K562 (cell line): ENCODE results near the gene MCAM. TPM values are rescaled to one million over a fixed set of nuclear protein-coding genes. Genes with fewer than 3 reads are reported as not detected.

Experiments
- FOXA1 ChIP-seq: fragments of 450-650 bp; IDR thresholded peaks from 2 replicates; pipeline ENCODE4 v1.6.1; 2016; ENCODE audit warnings: mild to moderate bottlenecking, borderline replicate concordance
- ILK ChIP-seq: fragments of 450-650 bp; IDR thresholded peaks from 2 replicates; pipeline ENCODE4 v1.6.1; 2016; ENCODE audit warnings: missing genetic modification characterization, low read depth, mild to moderate bottlenecking, missing compliant biosample characterization, moderate library complexity, borderline replicate concordance
- KAT2B ChIP-seq: IDR thresholded peaks from one replicate; pipeline ENCODE4 v1.6.1; 2012; ENCODE audit warnings: low read depth, mild to moderate bottlenecking, control low read depth, inconsistent platforms, low read length, moderate library complexity
- RBM17 ChIP-seq: fragments of 200-400 bp; formaldehyde crosslinking; IDR thresholded peaks from 2 replicates; pipeline ENCODE4 v1.6.1; 2017; ENCODE audit warnings: low read depth, mild to moderate bottlenecking, low read length, borderline replicate concordance
- SAP30 ChIP-seq: fragments of 200-600 bp; sonication (generic); IDR thresholded peaks from 2 replicates; pipeline ENCODE4 v1.6.1; 2012; ENCODE audit warnings: borderline replicate concordance, low read depth, mild to moderate bottlenecking, moderate library complexity, low read length, control low read depth, inconsistent platforms; ENCODE audit not compliant: insufficient read depth, poor library complexity, severe bottlenecking
- SMAD1 ChIP-seq: fragments of 150-350 bp; IDR thresholded peaks from 2 replicates; pipeline ENCODE4 v1.6.1; 2014; ENCODE audit warnings: low read length, low read depth; ENCODE audit not compliant: partially characterized antibody
- SMARCC2 ChIP-seq: fragments of 450-650 bp; IDR thresholded peaks from 2 replicates; pipeline ENCODE4 v1.6.1; 2017; ENCODE audit warnings: antibody characterized with exemption, moderate library complexity, mild to moderate bottlenecking, low read depth
- TEAD4 ChIP-seq, 2 experiments: sonication (generic) in 1 of 2; formaldehyde crosslinking in 1 of 2; IDR thresholded peaks; 2 replicates each; pipeline versions ENCODE4 v1.6.1 to v1.8.0; 2012 to 2022; ENCODE audit warnings: borderline replicate concordance in 1 of 2, inconsistent platforms in 1 of 2, low read length in 1 of 2, mild to moderate bottlenecking in 1 of 2, missing genetic modification reagents in 1 of 2
- TRIM24 ChIP-seq, 2 experiments: fragments of 450-650 bp; IDR thresholded peaks; 2 replicates each; pipeline ENCODE4 v1.6.1; 2016
- TSC22D4 ChIP-seq: fragments of 450-650 bp; IDR thresholded peaks from 2 replicates; pipeline ENCODE4 v1.6.1; 2016; ENCODE audit warnings: missing genetic modification characterization, missing biosample characterization, control low read depth
- ZNF174 ChIP-seq: fragments of 250-450 bp; sonication (Bioruptor Pico); IDR thresholded peaks from 2 replicates; pipeline ENCODE4 v1.4.0; 2020; ENCODE audit warnings: mild to moderate bottlenecking
- ZNF586 ChIP-seq: fragments of 450-650 bp; formaldehyde crosslinking; conservative IDR thresholded peaks from 2 replicates; pipeline ENCODE4 v1.4.0; 2020; ENCODE audit warnings: mild to moderate bottlenecking, moderate library complexity
- ZNF589 ChIP-seq: fragments of 200-800 bp; sonication (Bioruptor generic); IDR thresholded peaks from 2 replicates; pipeline ENCODE4 v1.6.1; 2016; ENCODE audit warnings: low read depth, missing genetic modification characterization, missing compliant biosample characterization
- ZNF77 ChIP-seq: fragments of 250-450 bp; sonication (Bioruptor Pico); IDR thresholded peaks from 2 replicates; pipeline ENCODE4 v1.5.0; 2020
- ZSCAN29 ChIP-seq: fragments of 450-650 bp; IDR thresholded peaks from 2 replicates; pipeline ENCODE4 v1.6.1; 2017
- polyA plus RNA-seq, 8 experiments: library from polyadenylated mRNA; depleted of rRNA in 4 of 8; stranded (reverse) in 5 of 8; unstranded in 3 of 8; fragments of >200 nt; fragmentation: Nextera tagmentation in 2 of 8; fragmentation: Illumina TruSeq in 1 of 8; extraction: Ambion mirVana in 2 of 8; extraction: Trizol in 1 of 8; gene quantifications; 2 replicates each; pipeline versions ENCODE4 v1.2.1 to v1.2.3, GENCODE V29; 2011 to 2014; ENCODE audit warnings: inconsistent platforms in 1 of 8, missing spikeins in 1 of 8
- total RNA-seq, 7 experiments: library from RNA; depleted of rRNA in 6 of 7; stranded (reverse); fragments of >200 nt in 6 of 7; fragmentation: Illumina TruSeq in 2 of 7; extraction: Trizol in 2 of 7; gene quantifications; 2 replicates each; pipeline versions ENCODE4 v1.2.1 to v1.2.3, GENCODE V29; 2011 to 2021; ENCODE audit warnings: low replicate concordance in 1 of 7
- TF ChIP-seq, protein P1 (sequence below): IDR thresholded peaks from 3 replicates; pipeline ENCODE4 v1.6.1; 2011; ENCODE audit warnings: borderline replicate concordance, mild to moderate bottlenecking; ENCODE audit not compliant: insufficient read length, insufficient read depth
- TF ChIP-seq, protein P2 (sequence below): fragments of 250-450 bp; sonication (Bioruptor Pico); IDR thresholded peaks from 2 replicates; pipeline ENCODE4 v1.5.0; 2020; ENCODE audit warnings: mild to moderate bottlenecking
- TF ChIP-seq, protein P3 (sequence below): fragments of 250-450 bp; sonication (Bioruptor Pico); IDR thresholded peaks from 2 replicates; pipeline ENCODE4 v1.4.0; 2020; ENCODE audit warnings: mild to moderate bottlenecking, moderate library complexity

Gene MCAM
- total and polyA plus RNA-seq, 9 of the 15 experiments (the other 6 are each of a cell fraction or from before 2014, with no cell fraction given) = 14.7 to 118 (median 53.6) TPM

DNA sequence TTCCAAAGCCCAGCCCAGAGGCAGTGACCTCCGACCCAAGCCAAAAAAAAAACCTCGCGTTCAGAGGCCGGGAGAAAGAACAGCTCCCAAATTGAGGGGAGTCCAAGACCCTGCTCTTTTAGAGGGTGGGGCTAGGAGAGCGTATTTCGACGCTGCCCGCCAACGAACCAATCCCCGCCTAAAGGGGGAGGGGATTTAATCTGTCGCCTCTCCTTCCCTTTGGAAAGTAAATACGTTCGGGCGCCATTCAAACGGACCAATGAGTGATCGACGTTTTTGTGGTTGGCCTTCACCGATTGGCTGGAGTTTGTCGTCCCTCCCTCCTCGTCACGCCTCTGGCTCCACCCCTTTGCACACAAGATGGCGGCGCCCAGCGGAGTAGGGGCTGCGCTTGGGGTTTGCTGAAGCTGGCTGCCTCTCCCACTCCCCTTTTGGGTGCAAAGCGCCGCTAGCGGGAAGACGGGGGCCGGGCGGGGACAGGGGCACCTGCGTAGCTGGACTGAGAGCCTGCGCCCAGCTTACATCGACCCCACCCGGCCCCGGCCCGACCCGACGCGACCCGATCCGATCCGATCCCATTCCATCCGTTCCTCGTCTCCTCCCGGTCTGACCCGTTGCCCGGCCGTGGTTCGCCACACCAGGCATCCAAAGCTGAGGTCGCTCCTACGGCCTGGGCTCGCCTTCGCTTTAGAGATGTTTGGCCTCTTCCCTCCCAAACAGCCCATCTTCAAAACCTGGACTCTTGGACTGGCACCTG is 17.4 kb upstream of the MCAM start, which contains the start of gene RNF26 (continued):
- TF ChIP-seq ZNF586 (CRISPR knock-in tag) (no peak), ZSCAN29 (no peak), TRIM24 (IDR thresholded peaks at IDR 0.05) (0 out of 4 replicates have a peak, but pooled peaks of 1 of the 2 experiments have one; percentile 20), ILK (tag) (no peak), RBM17 (no peak), SMAD1 (no peak), TSC22D4 (no peak), ZNF174 (CRISPR knock-in tag) (no peak), ZNF77 (CRISPR knock-in tag) (no peak), FOXA1 (no peak), TEAD4 (IDR thresholded peaks at IDR 0.05; ENCODE audit: low read length) (no peak), TEAD4 (CRISPR knock-in tag; IDR thresholded peaks at IDR 0.05; ENCODE audit: borderline replicate concordance) (no peak), SMARCC2 (no peak), KAT2B (no peak), ZNF589 (CRISPR knock-in tag) (no peak), SAP30 (peak; percentile 87)
- TF ChIP-seq, protein P1, sequence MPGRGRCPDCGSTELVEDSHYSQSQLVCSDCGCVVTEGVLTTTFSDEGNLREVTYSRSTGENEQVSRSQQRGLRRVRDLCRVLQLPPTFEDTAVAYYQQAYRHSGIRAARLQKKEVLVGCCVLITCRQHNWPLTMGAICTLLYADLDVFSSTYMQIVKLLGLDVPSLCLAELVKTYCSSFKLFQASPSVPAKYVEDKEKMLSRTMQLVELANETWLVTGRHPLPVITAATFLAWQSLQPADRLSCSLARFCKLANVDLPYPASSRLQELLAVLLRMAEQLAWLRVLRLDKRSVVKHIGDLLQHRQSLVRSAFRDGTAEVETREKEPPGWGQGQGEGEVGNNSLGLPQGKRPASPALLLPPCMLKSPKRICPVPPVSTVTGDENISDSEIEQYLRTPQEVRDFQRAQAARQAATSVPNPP = no peak
- TF ChIP-seq, protein P2, sequence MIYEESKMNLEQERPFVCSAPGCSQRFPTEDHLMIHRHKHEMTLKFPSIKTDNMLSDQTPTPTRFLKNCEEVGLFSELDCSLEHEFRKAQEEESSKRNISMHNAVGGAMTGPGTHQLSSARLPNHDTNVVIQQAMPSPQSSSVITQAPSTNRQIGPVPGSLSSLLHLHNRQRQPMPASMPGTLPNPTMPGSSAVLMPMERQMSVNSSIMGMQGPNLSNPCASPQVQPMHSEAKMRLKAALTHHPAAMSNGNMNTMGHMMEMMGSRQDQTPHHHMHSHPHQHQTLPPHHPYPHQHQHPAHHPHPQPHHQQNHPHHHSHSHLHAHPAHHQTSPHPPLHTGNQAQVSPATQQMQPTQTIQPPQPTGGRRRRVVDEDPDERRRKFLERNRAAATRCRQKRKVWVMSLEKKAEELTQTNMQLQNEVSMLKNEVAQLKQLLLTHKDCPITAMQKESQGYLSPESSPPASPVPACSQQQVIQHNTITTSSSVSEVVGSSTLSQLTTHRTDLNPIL (CRISPR knock-in tag) = no peak
- TF ChIP-seq, protein P3, sequence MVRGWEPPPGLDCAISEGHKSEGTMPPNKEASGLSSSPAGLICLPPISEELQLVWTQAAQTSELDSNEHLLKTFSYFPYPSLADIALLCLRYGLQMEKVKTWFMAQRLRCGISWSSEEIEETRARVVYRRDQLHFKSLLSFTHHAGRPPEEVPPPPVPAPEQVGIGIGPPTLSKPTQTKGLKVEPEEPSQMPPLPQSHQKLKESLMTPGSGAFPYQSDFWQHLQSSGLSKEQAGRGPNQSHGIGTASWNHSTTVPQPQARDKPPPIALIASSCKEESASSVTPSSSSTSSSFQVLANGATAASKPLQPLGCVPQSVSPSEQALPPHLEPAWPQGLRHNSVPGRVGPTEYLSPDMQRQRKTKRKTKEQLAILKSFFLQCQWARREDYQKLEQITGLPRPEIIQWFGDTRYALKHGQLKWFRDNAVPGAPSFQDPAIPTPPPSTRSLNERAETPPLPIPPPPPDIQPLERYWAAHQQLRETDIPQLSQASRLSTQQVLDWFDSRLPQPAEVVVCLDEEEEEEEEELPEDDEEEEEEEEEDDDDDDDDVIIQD (CRISPR knock-in tag) = no peak
